Stimulated activated effector memory CD8-positive, alpha-beta T cell treated with anti-CD3 and anti-CD28 coated beads, Interleukin-12 subunit alpha, Interleukin-12 subunit beta, amount 100 ng/mL, for 72 hours (primary cell): ENCODE data around the gene CFAP99.

ENCODE experiments used
- ATAC-seq: fragments of 150-1000 bp; cut with Tn5 transposase; 2 replicates; pipeline ENCODE4 v1.10.0; 2021
- DNase-seq, 2 donors: peaks; one replicate each; pipeline ENCODE4 v3.0.0; 2021 to 2022; ENCODE audit warnings: low spot score in 2 of 2
- H3K27ac Mint-ChIP-seq: one replicate; pipeline ENCODE4 v1.8.0; 2022; ENCODE audit warnings: mild to moderate bottlenecking, mixed read lengths
- H3K36me3 Mint-ChIP-seq: one replicate; pipeline ENCODE4 v1.8.0; 2022; ENCODE audit warnings: mild to moderate bottlenecking, mixed read lengths
- H3K4me1 Mint-ChIP-seq: one replicate; pipeline ENCODE4 v1.8.0; 2022; ENCODE audit warnings: mixed read lengths
- H3K4me3 Mint-ChIP-seq: one replicate; pipeline ENCODE4 v1.8.0; 2022; ENCODE audit warnings: mild to moderate bottlenecking, mixed read lengths
- H3K9me3 Mint-ChIP-seq: one replicate; pipeline ENCODE4 v1.8.0; 2022; ENCODE audit warnings: mixed read lengths

The CFAP99 gene

GRCh38 chr4:2478229-2478628, 59.5 kb downstream of the CFAP99 start:
- Mint-ChIP-seq H3K4me3 (peak overlapping the region; percentile 55), H3K27ac (peak overlapping the region; percentile 74), H3K36me3 (peaks cover 76% of the 10 kb centered on the region), H3K9me3 (no peaks in the 10 kb centered on the region), H3K4me1 (peaks cover 88% of the 10 kb centered on the region)
- DNase-seq, result no peak
- no peak for ATAC-seq

GRCh38 chr4:2480649-2481048, 61.9 kb downstream of the CFAP99 start:
- ATAC-seq, result no peak
- Mint-ChIP-seq H3K9me3 (no peaks in the 10 kb centered on the region), H3K27ac (peak overlapping the region; percentile 18), H3K4me3 (peak overlapping the region; percentile 55), H3K36me3 (peaks cover 55% of the 10 kb centered on the region), H3K4me1 (peaks cover 93% of the 10 kb centered on the region)
- no peak for DNase-seq

GRCh38 chr4:2482192-2482591, 63.4 kb downstream of the CFAP99 start:
- peaks cover 50% of the 10 kb centered on the region for H3K36me3 Mint-ChIP-seq
- H3K4me3 Mint-ChIP-seq, result peak overlapping the region; percentile 55
- H3K27ac Mint-ChIP-seq, result peak overlapping the region; percentile 85
- H3K4me1 Mint-ChIP-seq, result peaks cover 91% of the 10 kb centered on the region
- ATAC-seq (no peak), DNase-seq (no peak)
- H3K9me3 Mint-ChIP-seq, result no peaks in the 10 kb centered on the region

GRCh38 chr4:2482693-2483092, 63.9 kb downstream of the CFAP99 start:
- no peaks in the 10 kb centered on the region for H3K9me3 Mint-ChIP-seq
- peak overlapping the region; percentile 55 for H3K4me3 Mint-ChIP-seq
- H3K36me3 Mint-ChIP-seq, result peaks cover 49% of the 10 kb centered on the region
- peak; percentile 74 for ATAC-seq
- no peak for DNase-seq
- H3K27ac Mint-ChIP-seq, result peak overlapping the region; percentile 85
- H3K4me1 Mint-ChIP-seq, result peaks cover 90% of the 10 kb centered on the region

GRCh38 chr4:2483237-2483636, 64.5 kb downstream of the CFAP99 start:
- peaks cover 51% of the 10 kb centered on the region for H3K36me3 Mint-ChIP-seq
- no peaks in the 10 kb centered on the region for H3K9me3 Mint-ChIP-seq
- peak overlapping the region; percentile 85 for H3K27ac Mint-ChIP-seq
- ATAC-seq (no peak), DNase-seq (no peak)
- H3K4me3 Mint-ChIP-seq, result peak overlapping the region; percentile 55
- peaks cover 90% of the 10 kb centered on the region for H3K4me1 Mint-ChIP-seq

- Mint-ChIP-seq H3K27ac (peak overlapping the region; percentile 63), H3K9me3 (no peaks in the 10 kb centered on the region), H3K4me3 (peak overlapping the region; percentile 61), H3K36me3 (peaks cover 51% of the 10 kb centered on the region), H3K4me1 (peaks cover 87% of the 10 kb centered on the region)
- DNase-seq, result no peak
- no peak for ATAC-seq
Measured at GRCh38 chr4:2484185-2484584, 65.4 kb downstream of the CFAP99 start.

- peak overlapping the region; percentile 63 for H3K27ac Mint-ChIP-seq
- no peaks in the 10 kb centered on the region for H3K9me3 Mint-ChIP-seq
- H3K4me3 Mint-ChIP-seq, result peak overlapping the region; percentile 61
- H3K4me1 Mint-ChIP-seq, result peaks cover 87% of the 10 kb centered on the region
- H3K36me3 Mint-ChIP-seq, result peaks cover 50% of the 10 kb centered on the region
- peak in 1 of 2 donors; percentile 65 for DNase-seq
- peak; percentile 74 for ATAC-seq
Measured at GRCh38 chr4:2484993-2485392, 66.2 kb downstream of the CFAP99 start.

GRCh38 chr4:2485956-2486355, 67.2 kb downstream of the CFAP99 start:
- no peak for ATAC-seq
- no peak for DNase-seq
- peaks cover 54% of the 10 kb centered on the region for H3K36me3 Mint-ChIP-seq
- H3K27ac Mint-ChIP-seq, result peak overlapping the region; percentile 74
- H3K4me1 Mint-ChIP-seq, result peaks cover 87% of the 10 kb centered on the region
- H3K4me3 Mint-ChIP-seq, result peak overlapping the region; percentile 61
- no peaks in the 10 kb centered on the region for H3K9me3 Mint-ChIP-seq

- Mint-ChIP-seq H3K9me3 (no peaks in the 10 kb centered on the region), H3K4me3 (peak overlapping the region; percentile 40), H3K27ac (no peak overlapping the region), H3K4me1 (peaks cover 76% of the 10 kb centered on the region), H3K36me3 (peaks cover 59% of the 10 kb centered on the region)
- DNase-seq, result no peak
- ATAC-seq, result no peak
Measured at GRCh38 chr4:2486981-2487380, 68.2 kb downstream of the CFAP99 start.

- no peaks in the 10 kb centered on the region for H3K9me3 Mint-ChIP-seq
- peak; percentile 90 for ATAC-seq
- H3K27ac Mint-ChIP-seq, result peak overlapping the region; percentile 60
- DNase-seq, result no peak
- H3K4me1 Mint-ChIP-seq, result peaks cover 72% of the 10 kb centered on the region
- H3K4me3 Mint-ChIP-seq, result peak overlapping the region; percentile 40
- peaks cover 65% of the 10 kb centered on the region for H3K36me3 Mint-ChIP-seq
Measured at GRCh38 chr4:2487632-2488031, 68.9 kb downstream of the CFAP99 start.

GRCh38 chr4:2489081-2489805, 70.5 kb downstream of the CFAP99 start:
- no peak for ATAC-seq
- no peaks in the 10 kb centered on the region for H3K9me3 Mint-ChIP-seq
- DNase-seq, result no peak
- H3K4me1 Mint-ChIP-seq, result peaks cover 69% of the 10 kb centered on the region
- no peak overlapping the region for H3K4me3 Mint-ChIP-seq
- H3K36me3 Mint-ChIP-seq, result peaks cover 75% of the 10 kb centered on the region
- peak overlapping the region; percentile 60 for H3K27ac Mint-ChIP-seq

- H3K9me3 Mint-ChIP-seq, result no peaks in the 10 kb centered on the region
- DNase-seq, result no peak
- H3K4me3 Mint-ChIP-seq, result no peak overlapping the region
- H3K4me1 Mint-ChIP-seq, result peaks cover 61% of the 10 kb centered on the region
- no peak for ATAC-seq
- peaks cover 83% of the 10 kb centered on the region for H3K36me3 Mint-ChIP-seq
- H3K27ac Mint-ChIP-seq, result peak overlapping the region; percentile 60
Measured at GRCh38 chr4:2489841-2490552, 71.2 kb downstream of the CFAP99 start.

GRCh38 chr4:2492970-2493369, 74.2 kb downstream of the CFAP99 start:
- ATAC-seq, result no peak
- peaks cover 99% of the 10 kb centered on the region for H3K36me3 Mint-ChIP-seq

GRCh38 chr4:2494992-2495391, 76.2 kb downstream of the CFAP99 start:
- ATAC-seq (no peak), DNase-seq (no peak)
- Mint-ChIP-seq H3K9me3 (no peaks in the 10 kb centered on the region), H3K36me3 (peaks cover 100% of the 10 kb centered on the region), H3K4me3 (no peak overlapping the region), H3K4me1 (peaks cover 17% of the 10 kb centered on the region), H3K27ac (no peak overlapping the region)

More at GRCh38 chr4:2492970-2493369, 74.2 kb downstream of the CFAP99 start:
- H3K4me1 Mint-ChIP-seq, result peaks cover 35% of the 10 kb centered on the region
- H3K9me3 Mint-ChIP-seq, result no peaks in the 10 kb centered on the region
- DNase-seq, result no peak
- H3K4me3 Mint-ChIP-seq, result no peak overlapping the region
- peak overlapping the region; percentile 81 for H3K27ac Mint-ChIP-seq

- Mint-ChIP-seq H3K36me3 (peaks cover 100% of the 10 kb centered on the region), H3K4me3 (no peak overlapping the region), H3K9me3 (no peaks in the 10 kb centered on the region), H3K27ac (no peak overlapping the region), H3K4me1 (peaks cover 26% of the 10 kb centered on the region)
- ATAC-seq (no peak), DNase-seq (no peak)
Measured at GRCh38 chr4:2497324-2497723, 78.6 kb downstream of the CFAP99 start.

- no peak for DNase-seq
- H3K4me3 Mint-ChIP-seq, result no peak overlapping the region
- H3K4me1 Mint-ChIP-seq, result peaks cover 21% of the 10 kb centered on the region
- H3K9me3 Mint-ChIP-seq, result no peaks in the 10 kb centered on the region
- H3K36me3 Mint-ChIP-seq, result peaks cover 100% of the 10 kb centered on the region
- no peak overlapping the region for H3K27ac Mint-ChIP-seq
- ATAC-seq, result no peak
Measured at GRCh38 chr4:2497931-2498330, 79.2 kb downstream of the CFAP99 start.
